Glutamatergic neuron (in vitro differentiated cells): ENCODE measurements around the gene UBFD1. TPM values are rescaled to one million over a fixed set of nuclear protein-coding genes. Genes with fewer than 3 reads are reported as not detected.

Experiments used
- DNase-seq: peaks from one replicate; pipeline ENCODE4 v3.0.0; 2022
- H3K27ac Mint-ChIP-seq: one replicate; pipeline ENCODE4 v1.8.0; 2020; ENCODE audit warnings: mild to moderate bottlenecking, mixed read lengths, inconsistent platforms; ENCODE audit not compliant: unreplicated experiment
- H3K27me3 Mint-ChIP-seq: one replicate; pipeline ENCODE4 v1.8.0; 2020; ENCODE audit warnings: mild to moderate bottlenecking, moderate library complexity, mixed read lengths, inconsistent platforms; ENCODE audit not compliant: unreplicated experiment
- H3K36me3 Mint-ChIP-seq: one replicate; pipeline ENCODE4 v1.8.0; 2020; ENCODE audit warnings: mild to moderate bottlenecking, mixed read lengths, inconsistent platforms; ENCODE audit not compliant: unreplicated experiment
- H3K4me1 Mint-ChIP-seq: one replicate; pipeline ENCODE4 v1.8.0; 2020; ENCODE audit warnings: mild to moderate bottlenecking, low read depth, mixed read lengths, inconsistent platforms; ENCODE audit not compliant: unreplicated experiment
- H3K4me3 Mint-ChIP-seq: one replicate; pipeline ENCODE4 v1.8.0; 2020; ENCODE audit warnings: mild to moderate bottlenecking, mixed read lengths, inconsistent platforms; ENCODE audit not compliant: unreplicated experiment
- H3K9me3 Mint-ChIP-seq: one replicate; pipeline ENCODE4 v1.8.0; 2020; ENCODE audit warnings: mild to moderate bottlenecking, moderate library complexity, mixed read lengths, inconsistent platforms; ENCODE audit not compliant: unreplicated experiment
- total RNA-seq: library from RNA; stranded (reverse); fragmentation: NEBNext Ultra II Directional; extraction: Animal tissue kit (Norgen Biotek cat#: 25700); gene quantifications from one replicate; pipeline ENCODE4 v1.2.1, GENCODE V29; 2021; ENCODE audit not compliant: unreplicated experiment
- TF ChIP-seq, protein P1 (sequence below): fragments of 200-600 bp; sonication (generic); IDR thresholded peaks from one replicate; pipeline ENCODE4 v1.5.0; 2021; ENCODE audit not compliant: partially characterized antibody, unreplicated experiment

Gene UBFD1
- total RNA-seq, 1 donor from 2014 or later: 103 TPM

DNA sequence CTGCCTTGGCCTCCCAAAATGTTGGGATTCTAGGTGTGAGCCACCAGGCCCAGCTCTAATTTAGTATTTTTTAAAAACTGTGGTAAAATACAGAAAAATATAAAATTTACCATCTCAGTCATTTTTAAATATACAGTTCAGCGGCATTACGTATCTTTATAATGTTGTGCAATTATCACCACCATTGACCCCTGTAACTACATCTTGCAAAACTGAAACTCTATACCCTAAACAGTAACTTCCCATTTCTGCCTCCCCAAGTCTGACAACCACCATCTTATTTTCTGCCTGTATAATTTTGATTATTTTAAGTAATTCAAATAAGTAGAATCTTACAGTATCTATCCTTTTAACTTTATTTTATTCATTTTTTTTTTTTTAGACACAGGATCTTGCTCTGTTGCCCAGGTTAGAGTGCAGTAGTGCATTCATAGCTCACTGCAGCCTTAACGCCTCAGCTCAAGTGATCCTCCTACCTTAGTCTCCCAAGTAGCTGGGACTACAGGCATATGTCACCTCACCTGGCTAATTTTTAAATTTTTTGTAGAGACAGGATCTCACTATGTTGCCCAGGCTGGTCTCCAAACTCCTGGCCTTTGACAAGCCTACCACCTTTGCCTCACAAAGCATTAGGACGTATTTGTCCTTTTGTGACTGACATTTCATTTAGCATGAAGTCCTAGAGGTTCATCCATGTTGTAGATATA lies 36.3 kb upstream of the UBFD1 start:
- no peaks in the 10 kb centered on the region for H3K27me3 Mint-ChIP-seq
- no peaks in the 10 kb centered on the region for H3K36me3 Mint-ChIP-seq
- peaks cover 5% of the 10 kb centered on the region for H3K4me1 Mint-ChIP-seq

DNA sequence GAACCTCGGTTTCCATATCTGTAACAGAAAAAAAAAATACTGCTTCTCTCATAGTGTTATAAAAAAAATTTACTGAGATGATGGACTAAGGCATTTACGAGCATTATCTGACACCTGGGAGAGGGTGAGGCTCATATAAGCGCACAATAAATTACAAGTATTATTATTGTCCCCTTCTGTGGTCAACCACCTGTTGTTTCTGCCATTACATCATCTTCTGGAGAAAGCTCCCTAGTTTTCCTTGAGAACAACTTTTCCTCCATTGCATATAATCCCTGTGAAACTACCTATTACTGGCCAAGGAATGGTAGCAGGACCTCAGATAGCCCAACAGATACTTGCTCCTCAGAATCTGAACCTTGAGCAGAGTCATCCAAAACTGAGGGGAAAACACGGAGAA lies 35.6 kb upstream of the UBFD1 start:
- Mint-ChIP-seq H3K4me3 (no peak overlapping the region), H3K9me3 (no peaks in the 10 kb centered on the region), H3K36me3 (no peaks in the 10 kb centered on the region), H3K4me1 (peaks cover 5% of the 10 kb centered on the region), H3K27me3 (no peaks in the 10 kb centered on the region), H3K27ac (no peak overlapping the region)
- TF ChIP-seq, protein P1, sequence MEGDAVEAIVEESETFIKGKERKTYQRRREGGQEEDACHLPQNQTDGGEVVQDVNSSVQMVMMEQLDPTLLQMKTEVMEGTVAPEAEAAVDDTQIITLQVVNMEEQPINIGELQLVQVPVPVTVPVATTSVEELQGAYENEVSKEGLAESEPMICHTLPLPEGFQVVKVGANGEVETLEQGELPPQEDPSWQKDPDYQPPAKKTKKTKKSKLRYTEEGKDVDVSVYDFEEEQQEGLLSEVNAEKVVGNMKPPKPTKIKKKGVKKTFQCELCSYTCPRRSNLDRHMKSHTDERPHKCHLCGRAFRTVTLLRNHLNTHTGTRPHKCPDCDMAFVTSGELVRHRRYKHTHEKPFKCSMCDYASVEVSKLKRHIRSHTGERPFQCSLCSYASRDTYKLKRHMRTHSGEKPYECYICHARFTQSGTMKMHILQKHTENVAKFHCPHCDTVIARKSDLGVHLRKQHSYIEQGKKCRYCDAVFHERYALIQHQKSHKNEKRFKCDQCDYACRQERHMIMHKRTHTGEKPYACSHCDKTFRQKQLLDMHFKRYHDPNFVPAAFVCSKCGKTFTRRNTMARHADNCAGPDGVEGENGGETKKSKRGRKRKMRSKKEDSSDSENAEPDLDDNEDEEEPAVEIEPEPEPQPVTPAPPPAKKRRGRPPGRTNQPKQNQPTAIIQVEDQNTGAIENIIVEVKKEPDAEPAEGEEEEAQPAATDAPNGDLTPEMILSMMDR: no peak
- no peak for DNase-seq

More for the DNA sequence above, 36.3 kb upstream of the UBFD1 start:
- TF ChIP-seq, protein P1: no peak
- DNase-seq: no peak
- peaks cover 2% of the 10 kb centered on the region for H3K9me3 Mint-ChIP-seq
- no peak overlapping the region for H3K4me3 Mint-ChIP-seq
- no peak overlapping the region for H3K27ac Mint-ChIP-seq

DNA sequence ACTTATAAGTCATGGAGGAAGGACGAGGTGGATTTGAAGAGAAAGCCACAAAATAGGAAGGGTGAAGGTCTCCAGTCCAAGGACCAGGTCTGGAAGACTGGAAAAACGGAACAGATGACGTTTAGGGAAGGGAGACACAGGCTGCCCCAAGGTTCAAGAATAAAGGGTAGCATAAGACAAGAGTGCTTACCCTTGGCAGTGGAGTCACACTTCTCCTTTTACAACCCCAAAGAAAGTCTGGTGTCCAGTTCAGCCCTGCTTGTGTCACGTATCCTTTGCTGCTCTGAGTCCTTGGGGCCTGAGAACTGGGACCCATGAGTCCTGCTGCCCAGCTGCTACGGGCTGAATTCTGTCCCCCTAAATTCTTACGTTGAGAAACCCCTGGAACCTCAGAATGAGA lies 34.2 kb upstream of the UBFD1 start:
- H3K36me3 Mint-ChIP-seq: no peaks in the 10 kb centered on the region
- DNase-seq: no peak
- TF ChIP-seq, protein P1: no peak
- peaks cover 3% of the 10 kb centered on the region for H3K4me1 Mint-ChIP-seq
- no peak overlapping the region for H3K27ac Mint-ChIP-seq
- H3K4me3 Mint-ChIP-seq: no peak overlapping the region
- no peaks in the 10 kb centered on the region for H3K9me3 Mint-ChIP-seq
- no peaks in the 10 kb centered on the region for H3K27me3 Mint-ChIP-seq

DNA sequence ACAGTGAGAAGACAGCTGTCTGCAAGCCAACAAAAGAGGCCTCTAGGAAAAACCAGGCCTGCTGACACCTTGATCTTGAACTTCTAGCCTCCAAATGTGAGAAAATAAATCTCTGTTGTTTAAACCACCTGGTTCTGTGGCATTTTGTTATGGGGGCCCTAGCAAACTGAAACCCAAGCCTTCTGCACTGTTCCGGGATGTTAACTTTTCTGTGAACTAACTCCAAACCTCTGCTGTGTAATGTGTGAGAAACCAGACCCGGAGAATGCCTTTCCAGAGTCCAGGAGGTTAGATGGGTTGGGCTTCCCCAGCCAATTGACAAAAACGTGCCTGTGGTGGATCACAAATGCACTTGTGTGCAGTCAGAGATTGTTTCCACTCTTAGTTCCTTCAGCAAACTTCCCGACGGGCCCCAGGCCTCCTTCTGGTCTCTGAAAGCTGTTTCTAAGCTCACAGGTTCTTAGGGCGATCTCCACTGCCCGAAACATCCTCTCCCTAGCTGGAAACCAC lies 33.6 kb upstream of the UBFD1 start:
- TF ChIP-seq, protein P1: no peak
- no peak for DNase-seq
- Mint-ChIP-seq H3K27ac (peak overlapping the region; percentile 36), H3K36me3 (no peaks in the 10 kb centered on the region), H3K4me3 (no peak overlapping the region), H3K9me3 (no peaks in the 10 kb centered on the region), H3K27me3 (no peaks in the 10 kb centered on the region), H3K4me1 (no peaks in the 10 kb centered on the region)

DNA sequence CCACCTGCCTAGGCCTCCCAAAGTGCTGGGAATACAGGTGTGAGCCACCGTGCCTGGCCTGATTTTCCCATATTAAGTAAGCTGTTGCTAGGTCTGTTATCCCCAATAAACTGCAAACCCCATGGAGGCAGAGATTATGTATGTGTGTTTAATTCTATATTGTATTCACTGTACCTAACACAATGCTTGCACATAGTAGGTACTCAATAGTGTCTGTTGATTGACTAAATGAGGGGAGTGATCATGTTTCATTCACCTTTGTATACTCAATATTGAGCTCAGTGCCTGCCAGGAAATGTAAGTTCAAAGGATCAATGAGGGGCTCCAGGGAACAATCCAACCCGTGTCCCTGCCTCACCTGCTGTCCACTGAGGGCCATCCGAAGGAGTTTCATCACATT lies 32.6 kb upstream of the UBFD1 start:
- DNase-seq: no peak

More for the DNA sequence above, 32.6 kb upstream of the UBFD1 start:
- TF ChIP-seq, protein P1: no peak
- Mint-ChIP-seq H3K4me1 (no peaks in the 10 kb centered on the region), H3K27me3 (no peaks in the 10 kb centered on the region), H3K4me3 (no peak overlapping the region), H3K36me3 (no peaks in the 10 kb centered on the region), H3K27ac (no peak overlapping the region), H3K9me3 (no peaks in the 10 kb centered on the region)
